HEK293 (cell line): ENCODE results near the gene CLK4.

Experiments used
- CTCF ChIP-seq: fragments of 450-650 bp; formaldehyde crosslinking; IDR thresholded peaks from 2 replicates; pipeline ENCODE4 v1.5.1; 2016; ENCODE audit warnings: missing biosample characterization, missing genetic modification characterization
- MYNN ChIP-seq: fragments of 450-650 bp; formaldehyde crosslinking; IDR thresholded peaks from 2 replicates; pipeline ENCODE4 v1.5.1; 2016; ENCODE audit warnings: missing biosample characterization, missing genetic modification characterization, borderline replicate concordance
- YY1 ChIP-seq: fragments of 450-650 bp; formaldehyde crosslinking; IDR thresholded peaks from 2 replicates; pipeline ENCODE4 v1.5.1; 2018; ENCODE audit warnings: missing biosample characterization, missing genetic modification characterization
- ZNF280C ChIP-seq: fragments of 450-650 bp; formaldehyde crosslinking; IDR thresholded peaks from 2 replicates; pipeline ENCODE4 v1.5.1; 2016; ENCODE audit warnings: missing biosample characterization, missing genetic modification characterization
- ZNF37A ChIP-seq: fragments of 450-650 bp; IDR thresholded peaks from 2 replicates; pipeline ENCODE4 v1.5.1; 2018; ENCODE audit warnings: missing biosample characterization, missing genetic modification characterization
- ZNF549 ChIP-seq: fragments of 450-650 bp; IDR thresholded peaks from 2 replicates; pipeline ENCODE4 v1.5.1; 2018; ENCODE audit warnings: missing biosample characterization, missing genetic modification characterization, mild to moderate bottlenecking, inconsistent platforms, moderate library complexity
- ZXDB ChIP-seq: fragments of 450-650 bp; formaldehyde crosslinking; IDR thresholded peaks from 2 replicates; pipeline ENCODE4 v1.5.1; 2016; ENCODE audit warnings: missing biosample characterization, missing genetic modification characterization

GRCh38 chr5:178630951-178631350 is 4.1 kb upstream of the CLK4 start:
- TF ChIP-seq CTCF (no peak), ZNF280C (tag by site-specific recombination) (no peak), ZNF549 (tag by site-specific recombination) (no peak), MYNN (tag by site-specific recombination) (no peak), ZXDB (tag by site-specific recombination) (no peak), ZNF37A (tag by site-specific recombination) (no peak), YY1 (tag by site-specific recombination) (no peak)
